Measurements from ENCODE around the gene INSRR. TPM values are rescaled to one million over a fixed set of nuclear protein-coding genes. Genes with fewer than 3 reads are reported as not detected.

The INSRR gene
- not detected for total RNA-seq

DNA sequence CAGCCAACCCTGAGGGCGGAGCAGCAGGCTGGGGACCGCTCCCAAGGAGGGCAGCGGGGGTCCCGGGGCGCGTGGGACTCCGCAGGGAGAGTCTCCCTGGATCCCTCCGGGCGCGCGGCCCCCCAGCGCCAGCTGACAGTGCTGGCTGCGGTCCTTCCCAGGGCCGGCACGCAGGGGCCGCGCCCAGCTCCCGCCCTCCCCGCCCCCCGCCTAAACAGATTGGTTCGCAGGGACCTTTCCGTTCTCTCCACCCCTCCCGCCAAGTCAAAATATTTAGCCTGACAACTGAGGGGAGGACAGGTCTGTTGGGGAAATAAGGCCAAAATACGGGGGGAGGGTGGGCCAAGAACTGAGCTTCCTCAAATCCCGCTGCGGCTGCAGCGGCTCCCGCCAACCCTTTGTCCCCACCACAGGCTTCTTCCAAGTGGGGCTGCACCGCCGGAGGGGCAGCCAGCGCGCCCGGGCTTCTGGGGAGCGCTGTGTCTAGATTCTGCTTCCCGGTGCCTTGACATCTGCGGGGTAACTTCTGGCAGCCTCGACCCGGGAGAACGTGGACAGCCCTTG is at the start of gene INSRR:
Gene INSRR (minus strand): TSS at position 159 of the 564 bp plus-strand sequence. CDS start 496 bp downstream, outside the sequence.
- CTCF ChIA-PET: interaction anchor here (0.7 to 10.2 kb wide), 25 partner anchors 10 to 292 kb away, joined by 3 to 177 read pairs (median 10); partner anchors contain the start of genes MRPL24 and PEAR1
- no peak within 1 kb of the TSS for H3K27ac Mint-ChIP-seq
- intact Hi-C loops (cut with micrococcal nuclease): no loop called here
- peaks cover 48% of the 10 kb centered on the region for H3K27me3 Mint-ChIP-seq (ENCODE audit: low read depth)
- H3K4me3 Mint-ChIP-seq: no peak within 1 kb of the TSS
- peaks cover 20% of the 10 kb centered on the region for H3K4me1 Mint-ChIP-seq (ENCODE audit: low read depth)
- H3K36me3 Mint-ChIP-seq (ENCODE audit: low read depth): no peaks in the 10 kb centered on the region
- no peak for DNase-seq
- H3K9me3 Mint-ChIP-seq: no peaks in the 10 kb centered on the region

DNA sequence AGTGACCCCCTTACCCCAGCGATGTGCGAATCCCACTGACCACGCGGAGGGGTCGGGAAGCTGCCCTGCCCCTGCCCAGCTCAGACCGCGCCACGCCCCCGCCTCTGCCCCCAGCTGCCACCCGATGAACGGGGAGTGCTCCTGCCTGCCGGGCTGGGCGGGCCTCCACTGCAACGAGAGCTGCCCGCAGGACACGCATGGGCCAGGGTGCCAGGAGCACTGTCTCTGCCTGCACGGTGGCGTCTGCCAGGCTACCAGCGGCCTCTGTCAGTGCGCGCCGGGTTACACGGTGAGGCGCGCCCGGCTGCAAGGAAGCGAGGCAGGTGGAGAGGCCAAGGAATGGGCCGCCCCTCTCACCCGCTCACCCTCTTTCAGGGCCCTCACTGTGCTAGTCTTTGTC is 49.6 kb upstream of the INSRR start:
- H3K27me3 Mint-ChIP-seq (ENCODE audit: low read depth): peaks cover 3% of the 10 kb centered on the region
- intact Hi-C loops (cut with micrococcal nuclease): no loop called here
- H3K9me3 Mint-ChIP-seq: no peaks in the 10 kb centered on the region
- no peak for DNase-seq
- no peak overlapping the region for H3K27ac Mint-ChIP-seq
- no peak overlapping the region for H3K4me3 Mint-ChIP-seq
- CTCF ChIA-PET: interaction anchor here (1.7 kb wide), 1 partner anchor 15 kb away, joined by 5 read pairs; the partner anchor contains the start of gene PEAR1
- H3K4me1 Mint-ChIP-seq (ENCODE audit: low read depth): no peaks in the 10 kb centered on the region
- H3K36me3 Mint-ChIP-seq (ENCODE audit: low read depth): no peaks in the 10 kb centered on the region

DNA sequence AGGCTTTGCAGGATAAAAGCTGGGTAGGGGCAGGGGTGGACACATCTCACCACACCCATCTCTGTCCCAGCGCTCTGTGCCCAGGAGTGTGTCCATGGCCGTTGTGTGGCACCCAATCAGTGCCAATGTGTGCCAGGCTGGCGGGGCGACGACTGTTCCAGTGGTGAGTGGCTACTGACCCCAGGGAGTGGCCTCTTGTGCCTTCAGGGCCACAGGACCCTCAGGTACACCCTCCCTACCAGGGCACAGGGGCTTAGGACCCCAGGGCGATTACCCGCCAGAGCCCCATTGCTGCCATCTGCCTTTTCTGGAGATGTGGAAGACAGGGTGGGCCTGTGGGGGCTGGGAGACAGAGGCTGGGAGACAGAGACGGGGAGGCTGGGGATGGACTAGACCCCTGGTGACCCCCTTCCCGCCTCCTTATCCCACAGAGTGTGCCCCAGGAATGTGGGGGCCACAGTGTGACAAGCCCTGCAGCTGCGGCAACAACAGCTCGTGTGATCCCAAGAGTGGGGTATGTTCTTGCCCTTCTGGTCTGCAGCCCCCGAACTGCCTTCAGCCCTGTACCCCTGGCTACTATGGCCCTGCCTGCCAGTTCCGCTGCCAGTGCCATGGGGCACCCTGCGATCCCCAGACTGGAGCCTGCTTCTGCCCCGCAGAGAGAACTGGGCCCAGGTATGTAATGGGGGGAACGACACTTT is 47.4 kb upstream of the INSRR start:
- CTCF ChIA-PET: no interaction called here
- DNase-seq: no peak

DNA sequence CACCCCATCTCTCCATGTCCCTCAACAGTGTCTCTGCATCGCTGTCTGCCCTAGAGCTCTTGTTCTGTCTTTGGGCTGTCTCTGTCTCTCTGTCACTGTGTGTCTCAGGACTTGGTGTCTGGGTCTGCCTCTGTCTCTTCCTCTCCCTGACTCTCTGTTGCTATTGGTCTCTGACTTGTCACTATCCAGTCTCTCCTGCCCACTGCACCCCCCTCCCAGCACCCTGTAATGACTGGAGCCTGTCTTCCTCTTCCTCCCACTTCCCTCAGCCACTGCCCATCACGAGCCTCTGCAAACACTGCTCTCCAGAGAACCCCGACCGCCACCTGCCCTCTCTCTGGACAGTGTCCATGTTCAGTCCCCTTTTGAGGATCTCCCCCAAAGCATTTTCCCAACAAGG is 46.7 kb upstream of the INSRR start:
- peaks cover 3% of the 10 kb centered on the region for H3K27me3 Mint-ChIP-seq (ENCODE audit: low read depth)
- no peak overlapping the region for H3K4me3 Mint-ChIP-seq
- no peaks in the 10 kb centered on the region for H3K4me1 Mint-ChIP-seq (ENCODE audit: low read depth)
- no peak overlapping the region for H3K27ac Mint-ChIP-seq
- no peaks in the 10 kb centered on the region for H3K36me3 Mint-ChIP-seq (ENCODE audit: low read depth)
- intact Hi-C loops (cut with micrococcal nuclease): no loop called here
- no peaks in the 10 kb centered on the region for H3K9me3 Mint-ChIP-seq
- CTCF ChIA-PET: no interaction called here
- DNase-seq: no peak

More for the DNA sequence above, 47.4 kb upstream of the INSRR start:
- Mint-ChIP-seq H3K4me3 (no peak overlapping the region), H3K36me3 (ENCODE audit: low read depth) (no peaks in the 10 kb centered on the region), H3K27ac (no peak overlapping the region), H3K4me1 (ENCODE audit: low read depth) (no peaks in the 10 kb centered on the region), H3K9me3 (no peaks in the 10 kb centered on the region), H3K27me3 (ENCODE audit: low read depth) (peaks cover 3% of the 10 kb centered on the region)
- intact Hi-C loops (cut with micrococcal nuclease): no loop called here

DNA sequence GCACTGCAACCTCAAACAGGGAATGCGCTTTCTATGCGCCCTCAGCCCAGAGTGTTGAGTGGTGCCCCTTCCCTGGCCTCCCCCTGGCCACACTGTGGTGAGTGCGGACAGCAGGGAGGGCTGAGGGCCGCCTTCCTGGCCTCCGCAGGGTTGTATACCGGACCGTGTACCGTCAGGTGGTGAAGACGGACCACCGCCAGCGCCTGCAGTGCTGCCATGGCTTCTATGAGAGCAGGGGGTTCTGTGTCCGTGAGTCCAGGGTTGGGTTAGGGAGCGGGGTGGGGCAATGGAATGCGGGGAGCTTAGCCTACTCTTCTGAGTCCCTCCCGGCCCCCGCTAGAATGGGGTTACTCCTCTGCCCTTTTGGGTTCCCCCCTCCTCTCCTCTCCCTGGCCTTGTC is 46.3 kb upstream of the INSRR start:
- Mint-ChIP-seq H3K9me3 (no peaks in the 10 kb centered on the region), H3K36me3 (ENCODE audit: low read depth) (no peaks in the 10 kb centered on the region), H3K4me1 (ENCODE audit: low read depth) (no peaks in the 10 kb centered on the region), H3K4me3 (no peak overlapping the region), H3K27me3 (ENCODE audit: low read depth) (no peaks in the 10 kb centered on the region), H3K27ac (no peak overlapping the region)
- no peak for DNase-seq
- CTCF ChIA-PET: no interaction called here
- intact Hi-C loops (cut with micrococcal nuclease): no loop called here

DNA sequence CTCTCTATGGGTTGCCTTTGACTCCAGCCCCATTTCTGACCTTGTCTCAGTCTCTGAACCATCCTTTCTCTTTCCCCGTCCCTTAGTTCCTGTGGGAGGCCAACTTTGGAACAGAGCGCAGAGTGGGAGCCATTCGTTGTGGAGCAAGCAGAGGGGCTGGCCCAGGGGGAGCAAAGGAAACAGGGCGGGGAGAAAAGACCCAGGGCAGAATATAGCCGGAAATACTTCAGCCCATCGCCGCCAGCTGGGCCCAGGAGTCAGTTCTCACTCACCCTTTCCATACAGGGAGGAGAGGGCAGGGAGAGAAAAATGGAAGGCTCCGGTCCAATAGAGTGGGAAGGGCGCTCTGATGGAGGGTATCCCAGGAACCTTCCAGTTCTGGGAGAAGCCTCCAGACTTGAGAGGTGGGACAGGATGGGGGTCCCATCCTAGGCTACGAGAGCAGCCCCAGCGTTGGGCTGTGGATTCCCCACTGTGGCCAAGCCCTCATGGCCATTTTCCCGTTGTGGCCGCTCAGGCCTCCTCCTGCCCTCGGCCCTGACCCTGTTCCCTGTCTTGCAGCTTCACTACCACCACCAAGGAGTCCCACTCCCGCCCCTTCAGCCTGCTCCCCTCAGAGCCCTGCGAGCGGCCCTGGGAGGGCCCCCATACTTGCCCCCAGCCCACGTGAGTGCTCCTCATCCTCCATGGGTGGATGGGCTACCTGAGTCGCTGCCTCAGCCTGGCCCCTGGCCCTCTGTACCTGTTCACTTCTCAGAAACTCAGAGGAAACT is 45.5 kb upstream of the INSRR start:
- Mint-ChIP-seq H3K4me3 (no peak overlapping the region), H3K36me3 (ENCODE audit: low read depth) (no peaks in the 10 kb centered on the region), H3K9me3 (no peaks in the 10 kb centered on the region), H3K27me3 (ENCODE audit: low read depth) (no peaks in the 10 kb centered on the region), H3K27ac (no peak overlapping the region), H3K4me1 (ENCODE audit: low read depth) (no peaks in the 10 kb centered on the region)
- no peak for DNase-seq
- CTCF ChIA-PET: no interaction called here
- intact Hi-C loops (cut with micrococcal nuclease): no loop called here

DNA sequence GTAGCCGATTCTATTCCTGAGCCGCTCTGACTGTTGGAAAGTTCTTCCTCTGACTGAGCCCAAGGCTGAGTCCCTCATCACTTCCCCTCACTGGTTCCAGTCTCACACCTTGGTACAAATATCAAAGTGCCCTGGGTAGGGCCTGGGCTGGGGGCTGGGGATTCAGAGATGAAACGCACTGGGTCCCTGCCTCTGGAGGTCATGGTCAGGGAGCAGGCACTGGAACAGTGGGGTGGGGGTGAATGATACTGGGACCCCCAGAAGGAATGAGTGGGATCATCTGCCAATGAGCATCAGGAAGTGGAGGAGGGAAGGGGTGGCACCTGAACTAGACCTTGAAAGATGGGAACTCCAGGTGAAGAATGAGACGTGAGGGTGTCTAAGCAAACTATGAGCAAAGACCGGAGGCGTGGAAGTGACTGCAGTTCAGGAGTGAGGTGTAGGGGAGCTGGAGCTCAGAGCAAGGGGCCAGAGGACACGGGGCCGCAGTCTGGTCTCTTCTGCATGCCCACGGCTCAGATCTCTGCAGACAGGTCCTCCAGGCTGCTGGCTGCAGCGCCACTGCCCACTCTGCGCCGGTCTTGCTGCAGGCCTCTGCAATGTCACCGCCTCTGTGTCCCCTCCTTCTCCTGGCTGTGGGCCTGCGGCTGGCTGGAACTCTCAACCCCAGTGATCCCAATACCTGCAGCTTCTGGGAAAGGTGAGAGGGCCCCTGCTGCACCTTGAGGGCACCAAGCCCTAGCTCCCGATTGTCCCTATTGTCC is 44.6 kb upstream of the INSRR start:
- CTCF ChIA-PET: interaction anchor here (1.3 kb wide), 1 partner anchor 8 kb away, joined by 4 read pairs; no protein-coding TSS in a partner anchor

DNA sequence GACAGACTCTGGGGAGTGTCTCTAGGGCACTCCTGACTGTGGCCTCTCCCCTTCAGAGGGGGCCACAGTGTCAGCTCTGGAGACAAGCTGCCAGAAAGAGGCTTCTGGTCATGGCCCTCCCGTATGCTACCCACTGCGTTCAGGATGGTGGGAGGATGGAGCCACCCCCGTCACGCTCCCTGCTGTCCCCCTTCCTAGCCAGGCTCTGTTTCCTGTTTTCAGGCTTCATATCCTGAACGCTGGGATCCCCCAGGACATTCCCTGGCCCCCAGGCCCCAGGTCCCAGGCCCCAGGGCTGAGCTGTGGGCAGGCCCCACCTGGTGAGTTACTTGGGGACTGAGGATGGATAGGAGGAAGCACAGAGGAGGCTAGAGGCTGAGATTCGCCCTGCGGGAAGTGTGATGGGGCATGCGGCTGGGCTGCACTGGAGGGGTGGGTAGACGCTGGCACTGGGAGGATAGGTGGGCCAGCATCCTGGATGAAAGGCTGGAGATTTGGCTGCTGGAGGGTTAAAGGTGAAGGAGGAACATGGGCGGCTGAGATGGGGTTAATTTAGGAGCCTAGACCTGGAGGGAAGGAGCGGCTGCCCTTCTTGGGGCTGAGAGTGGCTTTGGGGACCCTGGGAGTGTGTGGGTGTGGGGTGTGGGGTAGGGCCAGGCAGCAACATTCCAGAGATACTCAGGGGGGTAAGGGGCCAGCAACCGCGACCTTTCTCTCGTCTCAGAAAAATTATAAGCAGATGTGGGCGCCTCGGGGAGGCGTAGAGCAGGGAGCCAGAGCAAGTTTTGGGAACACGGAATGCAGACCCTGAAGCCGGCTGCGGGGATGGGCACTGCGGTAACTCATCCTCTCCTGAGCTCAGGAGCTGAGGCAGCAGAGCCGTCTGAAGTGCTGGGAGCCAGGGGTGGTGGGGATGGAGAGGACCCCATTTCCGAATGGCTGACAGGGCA is 43.3 kb upstream of the INSRR start:
- intact Hi-C loops (cut with micrococcal nuclease): no loop called here
- no peaks in the 10 kb centered on the region for H3K36me3 Mint-ChIP-seq (ENCODE audit: low read depth)
- peaks cover 9% of the 10 kb centered on the region for H3K4me1 Mint-ChIP-seq (ENCODE audit: low read depth)
- H3K27me3 Mint-ChIP-seq (ENCODE audit: low read depth): peaks cover 5% of the 10 kb centered on the region
- H3K4me3 Mint-ChIP-seq: no peak overlapping the region
- no peak for DNase-seq
- CTCF ChIA-PET: interaction anchor here (1.2 to 1.9 kb wide), 3 partner anchors 9 to 105 kb away, joined by 3 to 9 read pairs (median 4); no protein-coding TSS in a partner anchor
- H3K27ac Mint-ChIP-seq: no peak overlapping the region
- H3K9me3 Mint-ChIP-seq: no peaks in the 10 kb centered on the region

More for the DNA sequence above, 44.6 kb upstream of the INSRR start:
- Mint-ChIP-seq H3K4me3 (no peak overlapping the region), H3K9me3 (no peaks in the 10 kb centered on the region), H3K27me3 (ENCODE audit: low read depth) (peaks cover 2% of the 10 kb centered on the region), H3K4me1 (ENCODE audit: low read depth) (peaks cover under 1% of the 10 kb centered on the region), H3K36me3 (ENCODE audit: low read depth) (no peaks in the 10 kb centered on the region), H3K27ac (no peak overlapping the region)
- DNase-seq: no peak
- intact Hi-C loops (cut with micrococcal nuclease): no loop called here

DNA sequence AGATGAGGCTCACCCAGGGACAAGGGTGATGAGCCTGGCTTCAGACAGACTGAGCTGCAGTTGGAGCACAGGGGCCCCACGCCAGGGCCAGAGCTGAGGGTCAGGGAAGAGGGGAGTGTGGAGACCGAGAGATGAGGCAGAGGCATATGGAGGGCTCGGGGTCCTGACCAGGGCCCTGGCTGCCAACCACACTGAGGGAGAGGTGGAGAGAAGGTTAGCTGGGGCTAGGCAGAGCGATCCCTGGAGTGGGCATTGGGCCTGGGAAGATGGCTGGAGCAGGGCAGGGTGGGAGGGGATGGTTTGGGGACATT is 42.6 kb upstream of the INSRR start:
- Mint-ChIP-seq H3K27ac (no peak overlapping the region), H3K4me1 (ENCODE audit: low read depth) (peaks cover 9% of the 10 kb centered on the region), H3K36me3 (ENCODE audit: low read depth) (no peaks in the 10 kb centered on the region), H3K9me3 (no peaks in the 10 kb centered on the region), H3K4me3 (no peak overlapping the region), H3K27me3 (ENCODE audit: low read depth) (peaks cover 5% of the 10 kb centered on the region)
- CTCF ChIA-PET: interaction anchor here (1.2 to 1.9 kb wide), 2 partner anchors 10 to 105 kb away, joined by 3 to 9 read pairs; no protein-coding TSS in a partner anchor
- intact Hi-C loops (cut with micrococcal nuclease): no loop called here
- DNase-seq: no peak

DNA sequence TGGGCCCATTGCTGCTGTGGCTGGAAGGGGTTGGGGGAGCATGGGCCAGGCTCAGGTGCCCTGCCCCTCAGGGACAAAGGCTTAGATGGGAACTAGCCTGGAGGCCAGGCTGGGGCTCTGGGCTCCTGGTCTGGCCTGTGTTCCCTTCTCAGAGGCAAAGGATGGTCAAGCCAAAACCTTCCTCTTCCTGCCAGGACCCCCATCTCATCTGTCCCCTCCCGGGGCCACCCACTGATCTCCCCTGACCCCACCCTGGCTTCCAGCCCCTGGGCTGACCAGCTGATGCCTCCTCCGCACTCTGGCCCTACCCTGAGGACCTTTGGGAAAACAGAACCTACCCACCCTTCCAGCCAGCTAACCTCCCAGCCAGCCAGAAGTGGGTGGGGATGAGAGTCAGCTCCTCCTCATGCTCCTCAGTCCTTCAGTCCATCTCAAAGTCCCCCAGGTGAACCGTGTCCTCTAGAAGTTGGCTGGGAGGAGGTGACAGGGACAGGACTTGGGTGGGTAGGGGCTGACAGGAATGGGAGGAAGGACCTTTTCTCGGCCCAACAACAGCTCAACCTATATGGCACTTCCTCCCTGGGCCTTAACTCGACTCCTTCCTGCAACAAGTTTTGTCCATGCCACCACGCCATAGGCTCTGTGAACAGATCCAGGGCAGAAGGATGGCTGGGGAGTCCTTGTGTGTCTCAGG is 42.1 kb upstream of the INSRR start:
- Mint-ChIP-seq H3K9me3 (no peaks in the 10 kb centered on the region), H3K27me3 (ENCODE audit: low read depth) (peaks cover 5% of the 10 kb centered on the region), H3K36me3 (ENCODE audit: low read depth) (no peaks in the 10 kb centered on the region), H3K4me1 (ENCODE audit: low read depth) (peaks cover 9% of the 10 kb centered on the region), H3K4me3 (no peak overlapping the region), H3K27ac (no peak overlapping the region)
- intact Hi-C loops (cut with micrococcal nuclease): no loop called here
- no peak for DNase-seq
- CTCF ChIA-PET: interaction anchor here (1.2 to 1.9 kb wide), 2 partner anchors 10 to 104 kb away, joined by 3 to 9 read pairs; no protein-coding TSS in a partner anchor

Data from activated naive CD4-positive, alpha-beta T cell treated with anti-CD3 and anti-CD28 coated beads for 36 hours (primary cell).